ENCODE measurements around the gene IQCC. TPM values are rescaled to one million over a fixed set of nuclear protein-coding genes. Genes with fewer than 3 reads are reported as not detected.
A peak's percentile ranks its signal among the peaks of the same experiment; 100 is the strongest.

The IQCC gene
- polyA plus RNA-seq, 1 of the 3 experiments (the other 2 are of a cell fraction) = 2.4 TPM

GRCh38 chr1:32172621-32173245 is 32.7 kb upstream of the IQCC start (continued):
- no peak for TF ChIP-seq FOXJ3 (CRISPR knock-in tag; IDR thresholded peaks at IDR 0.05)
- TF ChIP-seq USF1 (IDR thresholded peaks at IDR 0.05; ENCODE audit: borderline replicate concordance, low read depth) = no peak
- TF ChIP-seq RFX5 (IDR thresholded peaks at IDR 0.05; ENCODE audit: low read length) = no peak
- TF ChIP-seq FOSL2 (IDR thresholded peaks at IDR 0.05; ENCODE audit: borderline replicate concordance, low read depth) = no peak
- TF ChIP-seq, protein P1, sequence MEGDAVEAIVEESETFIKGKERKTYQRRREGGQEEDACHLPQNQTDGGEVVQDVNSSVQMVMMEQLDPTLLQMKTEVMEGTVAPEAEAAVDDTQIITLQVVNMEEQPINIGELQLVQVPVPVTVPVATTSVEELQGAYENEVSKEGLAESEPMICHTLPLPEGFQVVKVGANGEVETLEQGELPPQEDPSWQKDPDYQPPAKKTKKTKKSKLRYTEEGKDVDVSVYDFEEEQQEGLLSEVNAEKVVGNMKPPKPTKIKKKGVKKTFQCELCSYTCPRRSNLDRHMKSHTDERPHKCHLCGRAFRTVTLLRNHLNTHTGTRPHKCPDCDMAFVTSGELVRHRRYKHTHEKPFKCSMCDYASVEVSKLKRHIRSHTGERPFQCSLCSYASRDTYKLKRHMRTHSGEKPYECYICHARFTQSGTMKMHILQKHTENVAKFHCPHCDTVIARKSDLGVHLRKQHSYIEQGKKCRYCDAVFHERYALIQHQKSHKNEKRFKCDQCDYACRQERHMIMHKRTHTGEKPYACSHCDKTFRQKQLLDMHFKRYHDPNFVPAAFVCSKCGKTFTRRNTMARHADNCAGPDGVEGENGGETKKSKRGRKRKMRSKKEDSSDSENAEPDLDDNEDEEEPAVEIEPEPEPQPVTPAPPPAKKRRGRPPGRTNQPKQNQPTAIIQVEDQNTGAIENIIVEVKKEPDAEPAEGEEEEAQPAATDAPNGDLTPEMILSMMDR (IDR thresholded peaks at IDR 0.05) = no peak

DNA sequence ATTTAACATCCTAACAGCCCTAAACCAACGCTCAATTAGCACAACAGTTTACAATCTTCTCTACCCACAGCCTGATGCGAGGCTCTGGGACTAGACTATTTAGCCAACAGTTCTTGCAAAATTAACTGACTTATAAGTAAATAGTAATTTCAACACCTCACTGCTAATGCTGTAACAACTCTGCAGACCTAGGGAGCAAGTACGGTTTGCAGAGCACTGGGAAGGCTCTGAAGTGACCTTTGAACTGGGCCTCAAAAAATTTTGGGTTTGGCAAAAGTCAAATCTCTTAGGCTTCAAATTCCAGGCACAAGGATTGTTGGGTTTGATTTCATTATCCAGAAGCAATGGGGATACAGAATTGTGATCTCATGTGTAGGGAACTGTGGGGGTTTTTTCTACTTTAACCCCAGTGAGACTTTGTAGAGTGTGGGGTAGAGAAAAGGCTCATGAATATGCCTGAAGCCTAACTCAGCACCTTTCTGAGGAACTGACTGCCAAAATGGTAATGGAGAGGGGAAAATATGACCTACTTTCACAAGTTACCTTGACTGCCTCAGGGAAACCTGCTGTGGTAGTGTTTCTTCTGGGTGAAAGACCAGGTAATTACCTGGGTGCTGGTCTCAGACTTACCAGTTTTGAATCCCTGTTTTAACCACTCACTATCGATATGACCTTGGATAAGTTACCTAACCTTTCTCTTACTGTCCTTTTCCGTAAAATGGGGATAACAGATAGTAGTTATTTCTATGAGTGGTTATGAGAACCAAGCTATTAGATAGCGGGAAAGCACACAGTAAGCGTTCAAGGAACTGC is 26.9 kb upstream of the IQCC start:
- H3F3A ChIP-seq (replicated peaks; ENCODE audit: insufficient read depth) = peaks cover 35% of the 10 kb centered on the region
- TF ChIP-seq USF1 (IDR thresholded peaks at IDR 0.05; ENCODE audit: borderline replicate concordance, low read depth) (no peak), NFIC (IDR thresholded peaks at IDR 0.05; ENCODE audit: borderline replicate concordance) (no peak), IRF3 (IDR thresholded peaks at IDR 0.05; ENCODE audit: low read depth, low read length) (no peak), MEF2A (IDR thresholded peaks at IDR 0.05; ENCODE audit: borderline replicate concordance, low read depth) (no peak), FOXM1 (IDR thresholded peaks at IDR 0.05; ENCODE audit: low read depth) (no peak), RFX5 (IDR thresholded peaks at IDR 0.05; ENCODE audit: low read length) (no peak), RCOR1 (IDR thresholded peaks at IDR 0.05; ENCODE audit: low read length) (no peak), TAF1 (IDR thresholded peaks at IDR 0.05; ENCODE audit: borderline replicate concordance, low read depth, low read length) (no peak), NRF1 (IDR thresholded peaks at IDR 0.05; ENCODE audit: low read depth, low read length) (no peak), JUND (IDR thresholded peaks at IDR 0.05) (no peak), RAD21 (IDR thresholded peaks at IDR 0.05; ENCODE audit: low read length) (no peak)
- TF ChIP-seq, protein P2, sequence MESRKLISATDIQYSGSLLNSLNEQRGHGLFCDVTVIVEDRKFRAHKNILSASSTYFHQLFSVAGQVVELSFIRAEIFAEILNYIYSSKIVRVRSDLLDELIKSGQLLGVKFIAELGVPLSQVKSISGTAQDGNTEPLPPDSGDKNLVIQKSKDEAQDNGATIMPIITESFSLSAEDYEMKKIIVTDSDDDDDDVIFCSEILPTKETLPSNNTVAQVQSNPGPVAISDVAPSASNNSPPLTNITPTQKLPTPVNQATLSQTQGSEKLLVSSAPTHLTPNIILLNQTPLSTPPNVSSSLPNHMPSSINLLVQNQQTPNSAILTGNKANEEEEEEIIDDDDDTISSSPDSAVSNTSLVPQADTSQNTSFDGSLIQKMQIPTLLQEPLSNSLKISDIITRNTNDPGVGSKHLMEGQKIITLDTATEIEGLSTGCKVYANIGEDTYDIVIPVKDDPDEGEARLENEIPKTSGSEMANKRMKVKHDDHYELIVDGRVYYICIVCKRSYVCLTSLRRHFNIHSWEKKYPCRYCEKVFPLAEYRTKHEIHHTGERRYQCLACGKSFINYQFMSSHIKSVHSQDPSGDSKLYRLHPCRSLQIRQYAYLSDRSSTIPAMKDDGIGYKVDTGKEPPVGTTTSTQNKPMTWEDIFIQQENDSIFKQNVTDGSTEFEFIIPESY (IDR thresholded peaks at IDR 0.05; ENCODE audit: borderline replicate concordance, low read depth) = no peak
- H3K9me3 ChIP-seq = no peaks in the 10 kb centered on the region
- peak overlapping the region; percentile 90 to 96; a peak in 3 of 4 replicates for H3K27ac ChIP-seq (ENCODE audit: low read depth in 2 of 2, low read length in 1 of 2)
- no peak for DNase-seq
- peaks cover 24 to 31% of the 10 kb centered on the region in 2 experiments for H3K36me3 ChIP-seq (replicated peaks in 1 of 2; ENCODE audit: control insufficient read depth in 1 of 2, insufficient read depth in 2 of 2, low read length in 1 of 2)
- H3K4me3 ChIP-seq (ENCODE audit: low read depth in 2 of 2, low read length in 1 of 2) = no peak overlapping the region; a peak in 1 of 4 replicates
- H3K4me1 ChIP-seq (ENCODE audit: control insufficient read depth in 1 of 2, insufficient read depth in 2 of 2, low read depth in 1 of 2, low read length in 1 of 2) = peaks cover 17 to 20% of the 10 kb centered on the region in 2 experiments; a peak in 3 of 4 replicates
- peaks cover 6% of the 10 kb centered on the region; the same call in 1 of the 2 replicates for H4K20me1 ChIP-seq (ENCODE audit: insufficient read depth)
- POLR2A ChIA-PET = interaction anchor here (1.0 to 2.6 kb wide), 7 partner anchors 22 to 157 kb away, joined by 3 to 16 read pairs (median 6); partner anchors contain the start of genes CCDC28B, IQCC, KPNA6 and MARCKSL1
- no peaks in the 10 kb centered on the region for H3K27me3 ChIP-seq (ENCODE audit: insufficient read depth)
- H3K4me2 ChIP-seq = peak overlapping the region; percentile 97; the same call in 1 of the 2 replicates
- H3K9me2 ChIP-seq = no peaks in the 10 kb centered on the region
- peak overlapping the region; percentile 77; the same call in 1 of the 2 replicates for H2AFZ ChIP-seq (ENCODE audit: low read depth)
- WGBS (ENCODE audit: low lambda C conversion rate) = 94% methylated on average over 7 of the region's 7 CpGs
- H3K9ac ChIP-seq = no peak overlapping the region
- peaks cover 34% of the 10 kb centered on the region for H3K79me2 ChIP-seq (ENCODE audit: insufficient read depth)
- CTCF ChIA-PET = interaction anchor here (1.1 to 1.7 kb wide), 4 partner anchors 17 to 71 kb away, joined by 3 to 4 read pairs (median 3); partner anchors contain the start of gene KPNA6
